ENCODE data around the gene MORN2.
A peak's percentile ranks its signal among the peaks of the same experiment; 100 is the strongest.

The MORN2 gene

DNA sequence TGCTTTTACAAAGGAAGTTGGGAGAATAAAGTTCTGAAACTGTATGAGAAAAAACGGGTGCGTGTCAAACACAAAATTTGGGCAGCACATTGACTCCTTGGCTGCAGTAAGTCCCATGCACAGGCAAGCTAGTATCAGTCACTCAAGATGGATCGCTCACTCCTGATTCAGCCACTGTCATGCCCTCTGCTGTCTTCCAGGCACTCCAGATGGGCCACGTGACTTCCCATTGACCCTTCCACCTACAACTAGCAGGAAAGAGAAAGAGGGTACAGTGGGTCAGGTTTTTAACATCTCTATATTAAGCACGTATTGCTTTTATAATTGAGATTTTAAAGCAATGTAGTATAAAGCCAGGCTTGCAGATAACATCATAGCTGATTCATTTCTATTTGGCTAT is 22.5 kb downstream of the MORN2 start:
- Histone ChIP-seq H3K4ac (ENCODE audit: low read depth, low read length) (no peak overlapping the region), H3K79me2 (ENCODE audit: control insufficient read depth, insufficient read depth, low read length) (no peaks in the 10 kb centered on the region), H2BK5ac (ENCODE audit: low read length) (no peak overlapping the region), H2BK15ac (replicated peaks; ENCODE audit: low read depth) (no peak overlapping the region), H3K23ac (ENCODE audit: low read length) (no peak overlapping the region), H3K18ac (ENCODE audit: low read length) (no peak overlapping the region), H3K27ac (ENCODE audit: low read depth, low read length) (no peak overlapping the region), H3K56ac (ENCODE audit: low read length) (no peak overlapping the region), H3K27me3 (ENCODE audit: insufficient read depth, low read length, poor library complexity) (no peaks in the 10 kb centered on the region), H3K4me2 (ENCODE audit: low read length) (no peak overlapping the region), H3K4me1 (ENCODE audit: control insufficient read depth, low read depth, low read length) (no peaks in the 10 kb centered on the region), H3K4me3 (ENCODE audit: low read length) (no peak overlapping the region), H2AK5ac (ENCODE audit: low read length) (no peak overlapping the region), H4K5ac (ENCODE audit: low read length) (no peak overlapping the region), H3K9ac (ENCODE audit: low read length) (no peak overlapping the region), H4K8ac (ENCODE audit: low read depth, low read length) (no peak overlapping the region), H2BK120ac (ENCODE audit: low read depth, low read length) (no peak overlapping the region), H3K79me1 (ENCODE audit: low read length) (no peaks in the 10 kb centered on the region), H3K36me3 (ENCODE audit: control insufficient read depth, insufficient read depth, low read length) (no peaks in the 10 kb centered on the region)
- WGBS (ENCODE audit: extremely low coverage, insufficient coverage, low lambda C conversion rate) = no CpG with 5 or more reads among the region's 5 CpGs
- no peak for DNase-seq

DNA sequence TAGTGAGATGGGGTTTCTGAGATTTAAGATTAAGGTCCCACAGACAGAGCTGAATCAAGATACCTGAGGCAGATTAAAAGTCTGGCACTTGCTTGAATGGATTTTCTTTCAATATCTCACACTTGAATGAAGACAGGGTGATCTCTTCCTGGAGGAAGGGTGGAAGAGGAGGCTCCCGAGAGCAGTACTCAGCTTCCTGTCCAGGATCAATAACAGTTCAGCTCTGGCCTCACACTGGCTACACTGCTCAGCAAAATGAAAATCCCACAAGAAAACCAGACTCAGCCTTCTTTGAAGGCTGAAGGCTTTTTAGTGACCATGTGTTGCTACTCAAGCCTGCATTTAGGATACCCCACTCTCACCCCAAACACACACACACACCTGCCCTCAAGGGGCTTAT is 24.9 kb downstream of the MORN2 start:
- Histone ChIP-seq H2BK5ac (ENCODE audit: low read length) (no peak overlapping the region), H3K79me2 (ENCODE audit: control insufficient read depth, insufficient read depth, low read length) (no peaks in the 10 kb centered on the region), H3K79me1 (ENCODE audit: low read length) (no peaks in the 10 kb centered on the region), H3K27me3 (ENCODE audit: insufficient read depth, low read length, poor library complexity) (no peaks in the 10 kb centered on the region), H3K4ac (ENCODE audit: low read depth, low read length) (no peak overlapping the region), H3K36me3 (ENCODE audit: control insufficient read depth, insufficient read depth, low read length) (no peaks in the 10 kb centered on the region), H3K27ac (ENCODE audit: low read depth, low read length) (no peak overlapping the region), H3K56ac (ENCODE audit: low read length) (no peak overlapping the region), H2AK5ac (ENCODE audit: low read length) (no peak overlapping the region), H3K23ac (ENCODE audit: low read length) (no peak overlapping the region), H3K9ac (ENCODE audit: low read length) (no peak overlapping the region), H4K8ac (ENCODE audit: low read depth, low read length) (no peak overlapping the region), H2BK120ac (ENCODE audit: low read depth, low read length) (no peak overlapping the region), H2BK15ac (replicated peaks; ENCODE audit: low read depth) (no peak overlapping the region), H3K4me3 (ENCODE audit: low read length) (no peak overlapping the region), H3K4me2 (ENCODE audit: low read length) (no peak overlapping the region), H4K5ac (ENCODE audit: low read length) (no peak overlapping the region), H3K4me1 (ENCODE audit: control insufficient read depth, low read depth, low read length) (no peaks in the 10 kb centered on the region), H3K18ac (ENCODE audit: low read length) (no peak overlapping the region)
- WGBS (ENCODE audit: extremely low coverage, insufficient coverage, low lambda C conversion rate) = no CpG with 5 or more reads among the region's 1 CpG
- peak; percentile 32 for DNase-seq

DNA sequence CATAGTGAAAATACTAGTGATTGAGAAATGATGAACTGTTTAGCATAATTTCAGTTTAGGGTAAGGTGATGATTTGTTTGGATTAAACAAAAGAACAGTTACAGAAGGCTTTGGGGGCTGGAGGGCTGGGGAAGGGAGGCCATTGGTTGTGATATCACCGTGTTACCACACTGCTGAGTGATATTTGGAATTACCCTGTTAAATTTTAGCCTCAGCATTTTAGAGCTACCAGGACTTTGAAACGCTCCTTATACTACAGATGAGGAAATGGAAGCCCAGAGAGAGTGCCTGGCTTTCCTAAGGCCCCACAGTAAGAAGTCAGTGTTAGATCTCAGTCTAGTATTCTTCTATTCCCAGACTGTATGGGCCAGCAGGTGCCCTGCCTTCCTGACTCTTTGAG is 29.5 kb downstream of the MORN2 start:
- H3K18ac ChIP-seq (ENCODE audit: low read length) = no peak overlapping the region
- no peak for DNase-seq
- no peak overlapping the region for H3K4me3 ChIP-seq (ENCODE audit: low read length)
- no peaks in the 10 kb centered on the region for H3K79me2 ChIP-seq (ENCODE audit: control insufficient read depth, insufficient read depth, low read length)
- no peak overlapping the region for H4K5ac ChIP-seq (ENCODE audit: low read length)
- H3K4ac ChIP-seq (ENCODE audit: low read depth, low read length) = no peak overlapping the region
- no peaks in the 10 kb centered on the region for H3K36me3 ChIP-seq (ENCODE audit: control insufficient read depth, insufficient read depth, low read length)
- H3K4me2 ChIP-seq (ENCODE audit: low read length) = no peak overlapping the region
- H3K23ac ChIP-seq (ENCODE audit: low read length) = no peak overlapping the region
- no peak overlapping the region for H4K8ac ChIP-seq (ENCODE audit: low read depth, low read length)
- H2BK15ac ChIP-seq (replicated peaks; ENCODE audit: low read depth) = no peak overlapping the region
- no CpG with 5 or more reads among the region's 2 CpGs for WGBS (ENCODE audit: extremely low coverage, insufficient coverage, low lambda C conversion rate)
- no peaks in the 10 kb centered on the region for H3K4me1 ChIP-seq (ENCODE audit: control insufficient read depth, low read depth, low read length)
- no peaks in the 10 kb centered on the region for H3K27me3 ChIP-seq (ENCODE audit: insufficient read depth, low read length, poor library complexity)
- H3K56ac ChIP-seq (ENCODE audit: low read length) = no peak overlapping the region
- H2BK120ac ChIP-seq (ENCODE audit: low read depth, low read length) = no peak overlapping the region
- H3K27ac ChIP-seq (ENCODE audit: low read depth, low read length) = no peak overlapping the region
- no peak overlapping the region for H2AK5ac ChIP-seq (ENCODE audit: low read length)
- no peak overlapping the region for H3K9ac ChIP-seq (ENCODE audit: low read length)
- no peaks in the 10 kb centered on the region for H3K79me1 ChIP-seq (ENCODE audit: low read length)
- H2BK5ac ChIP-seq (ENCODE audit: low read length) = no peak overlapping the region

DNA sequence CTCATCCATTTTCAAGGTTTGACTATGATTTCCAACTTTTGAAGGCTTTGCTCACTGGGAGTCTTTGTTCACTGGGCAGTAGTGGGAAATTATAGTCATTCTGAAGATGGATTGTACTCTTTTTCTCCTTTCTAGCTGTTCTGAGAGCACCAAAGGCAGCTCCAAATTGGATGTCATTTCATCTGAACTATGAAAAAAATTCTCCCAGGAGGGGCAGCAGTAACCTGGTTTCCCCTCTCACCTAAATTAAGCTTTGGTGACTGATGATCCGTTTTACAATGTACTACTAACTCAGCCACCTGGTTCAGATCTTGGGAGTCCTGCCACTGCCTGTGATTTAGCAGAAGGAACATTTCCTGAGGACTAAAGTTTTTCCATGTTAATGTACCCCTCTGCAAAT is 31.5 kb downstream of the MORN2 start:
- Histone ChIP-seq H2BK15ac (replicated peaks; ENCODE audit: low read depth) (no peak overlapping the region), H3K4me2 (ENCODE audit: low read length) (no peak overlapping the region), H3K4ac (ENCODE audit: low read depth, low read length) (no peak overlapping the region), H3K27ac (ENCODE audit: low read depth, low read length) (no peak overlapping the region), H3K4me1 (ENCODE audit: control insufficient read depth, low read depth, low read length) (no peaks in the 10 kb centered on the region), H2BK5ac (ENCODE audit: low read length) (no peak overlapping the region), H3K18ac (ENCODE audit: low read length) (no peak overlapping the region), H3K27me3 (ENCODE audit: insufficient read depth, low read length, poor library complexity) (no peaks in the 10 kb centered on the region), H4K5ac (ENCODE audit: low read length) (no peak overlapping the region), H3K79me2 (ENCODE audit: control insufficient read depth, insufficient read depth, low read length) (no peaks in the 10 kb centered on the region), H2BK120ac (ENCODE audit: low read depth, low read length) (no peak overlapping the region), H4K8ac (ENCODE audit: low read depth, low read length) (no peak overlapping the region), H3K79me1 (ENCODE audit: low read length) (no peaks in the 10 kb centered on the region), H3K56ac (ENCODE audit: low read length) (no peak overlapping the region), H3K23ac (ENCODE audit: low read length) (no peak overlapping the region), H3K4me3 (ENCODE audit: low read length) (no peak overlapping the region), H3K36me3 (ENCODE audit: control insufficient read depth, insufficient read depth, low read length) (no peaks in the 10 kb centered on the region), H3K9ac (ENCODE audit: low read length) (no peak overlapping the region), H2AK5ac (ENCODE audit: low read length) (no peak overlapping the region)
- no CpG with 5 or more reads among the region's 1 CpG for WGBS (ENCODE audit: extremely low coverage, insufficient coverage, low lambda C conversion rate)
- DNase-seq = no peak

DNA sequence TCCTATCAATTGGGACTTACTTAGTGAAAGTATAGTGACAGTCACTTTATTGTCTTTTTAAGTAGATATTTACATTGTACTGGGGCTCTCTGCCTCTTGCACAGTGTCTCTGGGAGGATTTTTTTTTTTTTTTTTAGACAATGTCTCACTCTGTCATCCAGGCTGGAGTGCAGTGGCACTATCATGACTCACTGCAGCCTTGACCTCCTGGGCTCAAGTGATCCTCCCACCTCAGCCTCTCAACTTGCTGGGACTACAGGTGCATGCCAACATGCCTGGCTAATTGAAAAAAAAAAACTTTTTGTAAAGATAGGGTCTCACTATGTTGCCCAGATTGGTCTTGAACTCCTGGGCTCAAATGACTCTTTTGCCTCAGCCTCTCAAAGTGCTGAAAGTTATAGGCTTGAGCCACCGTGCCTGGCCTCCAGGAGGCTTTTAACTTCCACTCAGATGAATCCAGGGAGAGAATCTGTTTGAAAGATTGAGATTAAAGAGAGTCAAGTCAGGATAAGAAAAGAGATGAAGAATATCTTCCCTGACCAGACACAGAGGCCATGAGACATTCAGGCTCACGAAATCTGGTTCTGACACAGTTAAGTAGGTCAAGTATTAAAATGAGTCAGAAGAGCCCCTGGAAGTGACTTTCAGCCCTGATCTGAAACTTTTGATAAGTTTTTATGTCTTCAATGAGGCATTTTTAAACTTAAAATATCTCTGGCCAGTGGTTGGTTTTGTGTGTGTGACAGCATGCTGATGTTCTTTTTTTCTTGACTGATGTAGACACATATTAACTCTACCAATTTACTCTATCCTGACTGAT is 32.2 kb downstream of the MORN2 start:
- no peaks in the 10 kb centered on the region for H3K4me1 ChIP-seq (ENCODE audit: control insufficient read depth, low read depth, low read length)
- WGBS (ENCODE audit: extremely low coverage, insufficient coverage, low lambda C conversion rate) = no CpG with 5 or more reads among the region's 2 CpGs

DNA sequence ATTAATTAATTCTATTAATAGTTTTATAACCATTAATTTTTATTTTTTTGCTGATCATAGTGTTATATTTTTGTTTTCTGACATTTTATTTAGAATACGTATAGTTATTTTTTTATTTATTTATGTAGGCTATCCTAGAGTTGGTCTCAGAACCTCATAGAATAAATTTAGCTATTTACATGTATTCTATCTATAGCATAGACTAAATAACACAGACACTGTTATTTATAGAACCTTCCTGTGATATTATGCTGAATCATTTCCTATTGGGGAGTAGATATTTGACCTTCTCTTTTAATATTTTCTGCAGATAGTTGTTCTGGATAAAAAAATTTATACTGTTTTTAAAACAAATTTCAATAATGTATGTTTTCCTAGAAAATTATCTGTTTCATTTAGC is 34.1 kb downstream of the MORN2 start:
- no peak overlapping the region for H2AK5ac ChIP-seq (ENCODE audit: low read length)
- H3K27me3 ChIP-seq (ENCODE audit: insufficient read depth, low read length, poor library complexity) = no peaks in the 10 kb centered on the region
- no peak overlapping the region for H3K9ac ChIP-seq (ENCODE audit: low read length)
- no peak overlapping the region for H2BK120ac ChIP-seq (ENCODE audit: low read depth, low read length)
- no peak for DNase-seq
- H3K56ac ChIP-seq (ENCODE audit: low read length) = no peak overlapping the region
- WGBS (ENCODE audit: extremely low coverage, insufficient coverage, low lambda C conversion rate) = no CpG with 5 or more reads among the region's 1 CpG
- H3K36me3 ChIP-seq (ENCODE audit: control insufficient read depth, insufficient read depth, low read length) = no peaks in the 10 kb centered on the region
- no peak overlapping the region for H3K27ac ChIP-seq (ENCODE audit: low read depth, low read length)
- H3K23ac ChIP-seq (ENCODE audit: low read length) = no peak overlapping the region
- H4K8ac ChIP-seq (ENCODE audit: low read depth, low read length) = no peak overlapping the region
- no peak overlapping the region for H4K5ac ChIP-seq (ENCODE audit: low read length)
- no peak overlapping the region for H3K4me2 ChIP-seq (ENCODE audit: low read length)
- H2BK15ac ChIP-seq (replicated peaks; ENCODE audit: low read depth) = no peak overlapping the region
- H3K79me2 ChIP-seq (ENCODE audit: control insufficient read depth, insufficient read depth, low read length) = no peaks in the 10 kb centered on the region
- no peak overlapping the region for H3K18ac ChIP-seq (ENCODE audit: low read length)
- H3K4me1 ChIP-seq (ENCODE audit: control insufficient read depth, low read depth, low read length) = no peaks in the 10 kb centered on the region
- no peak overlapping the region for H3K4me3 ChIP-seq (ENCODE audit: low read length)
- H3K4ac ChIP-seq (ENCODE audit: low read depth, low read length) = no peak overlapping the region
- no peaks in the 10 kb centered on the region for H3K79me1 ChIP-seq (ENCODE audit: low read length)
- H2BK5ac ChIP-seq (ENCODE audit: low read length) = no peak overlapping the region

More for the DNA sequence above, 32.2 kb downstream of the MORN2 start:
- no peaks in the 10 kb centered on the region for H3K79me1 ChIP-seq (ENCODE audit: low read length)
- H3K79me2 ChIP-seq (ENCODE audit: control insufficient read depth, insufficient read depth, low read length) = no peaks in the 10 kb centered on the region
- no peak overlapping the region for H3K18ac ChIP-seq (ENCODE audit: low read length)
- H4K5ac ChIP-seq (ENCODE audit: low read length) = no peak overlapping the region
- H2AK5ac ChIP-seq (ENCODE audit: low read length) = no peak overlapping the region
- no peak for DNase-seq
- H4K8ac ChIP-seq (ENCODE audit: low read depth, low read length) = no peak overlapping the region
- H2BK15ac ChIP-seq (replicated peaks; ENCODE audit: low read depth) = no peak overlapping the region
- no peak overlapping the region for H3K23ac ChIP-seq (ENCODE audit: low read length)
- no peak overlapping the region for H3K9ac ChIP-seq (ENCODE audit: low read length)
- no peak overlapping the region for H2BK120ac ChIP-seq (ENCODE audit: low read depth, low read length)
- no peak overlapping the region for H2BK5ac ChIP-seq (ENCODE audit: low read length)
- H3K27ac ChIP-seq (ENCODE audit: low read depth, low read length) = no peak overlapping the region
- no peak overlapping the region for H3K4ac ChIP-seq (ENCODE audit: low read depth, low read length)
- H3K4me3 ChIP-seq (ENCODE audit: low read length) = no peak overlapping the region
- no peaks in the 10 kb centered on the region for H3K36me3 ChIP-seq (ENCODE audit: control insufficient read depth, insufficient read depth, low read length)
- no peaks in the 10 kb centered on the region for H3K27me3 ChIP-seq (ENCODE audit: insufficient read depth, low read length, poor library complexity)
- no peak overlapping the region for H3K4me2 ChIP-seq (ENCODE audit: low read length)
- H3K56ac ChIP-seq (ENCODE audit: low read length) = no peak overlapping the region
